Measurements from ENCODE around the gene FHL2. TPM values are rescaled to one million over a fixed set of nuclear protein-coding genes. Genes with fewer than 3 reads are reported as not detected.
A peak's percentile ranks its signal among the peaks of the same experiment; 100 is the strongest.

FHL2 gene
- total RNA-seq, 2 donors from 2014 or later, result 2.6 to 3.0 TPM

GRCh38 chr2:105405291-105405690 lies 6.4 kb upstream of the FHL2 start:
- Mint-ChIP-seq H3K36me3 (no peaks in the 10 kb centered on the region), H3K27ac (no peak overlapping the region), H3K9me3 (no peaks in the 10 kb centered on the region)
- ATAC-seq (no peak), DNase-seq (ENCODE audit: low spot score in 2 of 2) (no peak)

- Mint-ChIP-seq H3K9me3 (no peaks in the 10 kb centered on the region), H3K27ac (no peak overlapping the region), H3K36me3 (no peaks in the 10 kb centered on the region)
- ATAC-seq (no peak), DNase-seq (ENCODE audit: low spot score in 2 of 2) (no peak)
Observed at GRCh38 chr2:105404736-105405135, 5.9 kb upstream of the FHL2 start.

GRCh38 chr2:105403783-105404698 lies 5.2 kb upstream of the FHL2 start:
- no peak for DNase-seq (ENCODE audit: low spot score in 2 of 2)
- Mint-ChIP-seq H3K27ac (peak overlapping the region in 1 of 2 donors; percentile 63), H3K36me3 (no peaks in the 10 kb centered on the region), H3K9me3 (no peaks in the 10 kb centered on the region)
- ATAC-seq, result peak in 1 of 2 donors; percentile 33

- Mint-ChIP-seq H3K9me3 (no peaks in the 10 kb centered on the region), H3K27ac (peak overlapping the region in 1 of 2 donors; percentile 63), H3K36me3 (no peaks in the 10 kb centered on the region)
- DNase-seq (ENCODE audit: low spot score in 2 of 2) (no peak), ATAC-seq (no peak)
Observed at GRCh38 chr2:105403241-105403782, 4.5 kb upstream of the FHL2 start.

- H3K27ac Mint-ChIP-seq, result no peak overlapping the region
- DNase-seq (ENCODE audit: low spot score in 2 of 2) (no peak), ATAC-seq (no peak)
- H3K36me3 Mint-ChIP-seq, result no peaks in the 10 kb centered on the region
- H3K9me3 Mint-ChIP-seq, result no peaks in the 10 kb centered on the region
Observed at GRCh38 chr2:105402809-105403208, 4.0 kb upstream of the FHL2 start.

- no peaks in the 10 kb centered on the region for H3K36me3 Mint-ChIP-seq
- DNase-seq (ENCODE audit: low spot score in 2 of 2) (no peak), ATAC-seq (no peak)
Observed at GRCh38 chr2:105401867-105402266, 3.0 kb upstream of the FHL2 start.

GRCh38 chr2:105400138-105400540 lies 1.3 kb upstream of the FHL2 start:
- DNase-seq (ENCODE audit: low spot score in 2 of 2), result no peak
- no peak overlapping the region for H3K27ac Mint-ChIP-seq
- ATAC-seq, result no peak
- no peaks in the 10 kb centered on the region for H3K36me3 Mint-ChIP-seq
- H3K9me3 Mint-ChIP-seq, result no peaks in the 10 kb centered on the region

More at GRCh38 chr2:105401867-105402266, 3.0 kb upstream of the FHL2 start:
- no peak overlapping the region for H3K27ac Mint-ChIP-seq
- H3K9me3 Mint-ChIP-seq, result no peaks in the 10 kb centered on the region

GRCh38 chr2:105399207-105399861 lies 483 bp upstream of the FHL2 start:
- Mint-ChIP-seq H3K27ac (no peak overlapping the region), H3K36me3 (no peaks in the 10 kb centered on the region), H3K9me3 (no peaks in the 10 kb centered on the region)
- DNase-seq (ENCODE audit: low spot score in 2 of 2), result no peak
- no peak for ATAC-seq

- DNase-seq (ENCODE audit: low spot score in 2 of 2) (no peak), ATAC-seq (no peak)
- Mint-ChIP-seq H3K9me3 (no peaks in the 10 kb centered on the region), H3K27ac (peak overlapping the region in 1 of 2 donors; percentile 54), H3K36me3 (no peaks in the 10 kb centered on the region)
Observed at GRCh38 chr2:105397953-105398335, 907 bp downstream of the FHL2 start.

GRCh38 chr2:105397025-105397722 lies 1.7 kb downstream of the FHL2 start:
- no peak for ATAC-seq
- H3K27ac Mint-ChIP-seq, result no peak overlapping the region
- no peak for DNase-seq (ENCODE audit: low spot score in 2 of 2)
- H3K9me3 Mint-ChIP-seq, result no peaks in the 10 kb centered on the region
- H3K36me3 Mint-ChIP-seq, result no peaks in the 10 kb centered on the region

- Mint-ChIP-seq H3K9me3 (no peaks in the 10 kb centered on the region), H3K36me3 (no peaks in the 10 kb centered on the region), H3K27ac (peak overlapping the region in 1 of 2 donors; percentile 14)
- peak; percentile 30 to 72 for DNase-seq (ENCODE audit: low spot score in 2 of 2)
- ATAC-seq, result peak; percentile 72 to 84
Observed at GRCh38 chr2:105396254-105397024, 2.4 kb downstream of the FHL2 start.

- Mint-ChIP-seq H3K36me3 (no peaks in the 10 kb centered on the region), H3K9me3 (no peaks in the 10 kb centered on the region), H3K27ac (peak overlapping the region in 1 of 2 donors; percentile 5)
- DNase-seq (ENCODE audit: low spot score in 2 of 2), result no peak
- no peak for ATAC-seq
Observed at GRCh38 chr2:105395691-105396090, 3.2 kb downstream of the FHL2 start.

- ATAC-seq (no peak), DNase-seq (ENCODE audit: low spot score in 2 of 2) (no peak)
- Mint-ChIP-seq H3K36me3 (no peaks in the 10 kb centered on the region), H3K9me3 (no peaks in the 10 kb centered on the region), H3K27ac (peak overlapping the region in 1 of 2 donors; percentile 5)
Observed at GRCh38 chr2:105394951-105395611, 3.8 kb downstream of the FHL2 start.

GRCh38 chr2:105393373-105394055 lies 5.3 kb downstream of the FHL2 start:
- Mint-ChIP-seq H3K9me3 (no peaks in the 10 kb centered on the region), H3K36me3 (no peaks in the 10 kb centered on the region), H3K27ac (peak overlapping the region; percentile 3 to 57)
- no peak for DNase-seq (ENCODE audit: low spot score in 2 of 2)
- ATAC-seq, result no peak

All from activated naive CD4-positive, alpha-beta T cell treated with anti-CD3 and anti-CD28 coated beads, Interleukin-2, amount 50 U/mL, for 72 hours (primary cell).